Erythroblast (primary cell): Measurements from ENCODE around the gene FAM98A.

Experiments
- GATA1 ChIP-seq: IDR thresholded peaks from 2 replicates; pipeline ENCODE4 v1.6.1; 2011; ENCODE audit warnings: low read depth, mild to moderate bottlenecking, control low read depth, low read length, moderate library complexity
- POLR2A ChIP-seq: IDR thresholded peaks from 2 replicates; pipeline ENCODE4 v1.6.1; 2011; ENCODE audit warnings: mild to moderate bottlenecking, low read length

DNA sequence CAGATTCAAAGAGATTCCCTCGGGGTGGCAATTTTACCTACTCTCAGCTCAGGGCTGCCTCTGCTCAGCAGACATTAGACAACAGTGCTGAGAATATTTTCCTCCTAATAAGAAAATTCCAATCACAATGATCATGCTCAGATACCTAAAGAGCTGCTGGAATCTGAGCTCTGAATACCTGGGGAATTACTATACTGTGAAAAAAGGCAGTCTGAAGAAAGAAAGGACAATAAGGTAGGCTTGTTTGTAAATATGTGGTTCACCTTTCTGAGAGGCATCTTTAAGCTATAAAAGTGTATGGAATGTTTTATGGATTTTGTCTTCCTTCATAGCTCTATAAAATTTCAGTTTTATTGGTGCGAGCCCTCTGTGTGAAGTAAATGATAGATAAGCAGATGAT lies 34.2 kb upstream of the FAM98A start:
- TF ChIP-seq POLR2A (no peak), GATA1 (no peak)
